ENCODE data around the gene PAPPA.

The PAPPA gene

GRCh38 chr9:116279230-116279629 lies 125.6 kb downstream of the PAPPA start:
- no peak overlapping the region for H3K9ac ChIP-seq (ENCODE audit: low read depth, low read length, poor library complexity, severe bottlenecking)
- no peaks in the 10 kb centered on the region for H3F3A ChIP-seq (ENCODE audit: low read depth)

DNA sequence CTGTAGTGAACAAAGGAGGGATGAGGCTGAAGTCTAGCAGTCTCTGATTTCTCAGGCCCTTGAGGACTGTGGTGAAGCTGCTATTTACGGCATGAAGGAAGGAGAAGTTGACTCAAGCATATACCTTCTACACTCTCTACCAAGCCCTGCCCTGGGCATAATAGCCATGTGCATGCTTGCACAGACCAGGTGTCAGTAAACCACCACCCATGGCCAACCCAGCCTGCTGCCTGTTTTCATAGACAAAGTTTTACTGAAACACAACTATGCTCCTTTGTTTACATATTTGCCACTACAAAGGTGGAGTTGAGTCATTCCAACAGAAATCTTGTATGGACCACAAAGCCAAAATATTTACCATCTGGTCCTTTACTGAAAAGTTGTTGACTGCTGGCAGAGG lies 126.9 kb downstream of the PAPPA start:
- Histone ChIP-seq H3K4me3 (ENCODE audit: low read length, poor library complexity, severe bottlenecking) (no peak overlapping the region), H3K27me3 (ENCODE audit: insufficient read depth, low read length, poor library complexity, severe bottlenecking) (no peaks in the 10 kb centered on the region), H3K4me1 (ENCODE audit: insufficient read depth, low read length, poor library complexity, severe bottlenecking) (no peaks in the 10 kb centered on the region), H3F3A (ENCODE audit: low read depth) (no peaks in the 10 kb centered on the region), H3K79me2 (ENCODE audit: insufficient read depth, low read length) (no peaks in the 10 kb centered on the region), H3K9ac (ENCODE audit: low read depth, low read length, poor library complexity, severe bottlenecking) (no peak overlapping the region), H3K9me3 (ENCODE audit: insufficient read depth, low read depth, low read length) (peaks cover 1% of the 10 kb centered on the region; the same call in 1 of the 2 replicates), H3K9me2 (replicated peaks; ENCODE audit: low read depth, low read length) (no peaks in the 10 kb centered on the region), H3K4me2 (ENCODE audit: low read depth, low read length, poor library complexity, severe bottlenecking) (no peak overlapping the region), H4K20me1 (ENCODE audit: insufficient read depth, low read length, poor library complexity, severe bottlenecking) (no peaks in the 10 kb centered on the region), H2AFZ (ENCODE audit: low read length) (no peak overlapping the region), H3K36me3 (ENCODE audit: insufficient read depth, low read length) (no peaks in the 10 kb centered on the region)
- TF ChIP-seq, protein P1, sequence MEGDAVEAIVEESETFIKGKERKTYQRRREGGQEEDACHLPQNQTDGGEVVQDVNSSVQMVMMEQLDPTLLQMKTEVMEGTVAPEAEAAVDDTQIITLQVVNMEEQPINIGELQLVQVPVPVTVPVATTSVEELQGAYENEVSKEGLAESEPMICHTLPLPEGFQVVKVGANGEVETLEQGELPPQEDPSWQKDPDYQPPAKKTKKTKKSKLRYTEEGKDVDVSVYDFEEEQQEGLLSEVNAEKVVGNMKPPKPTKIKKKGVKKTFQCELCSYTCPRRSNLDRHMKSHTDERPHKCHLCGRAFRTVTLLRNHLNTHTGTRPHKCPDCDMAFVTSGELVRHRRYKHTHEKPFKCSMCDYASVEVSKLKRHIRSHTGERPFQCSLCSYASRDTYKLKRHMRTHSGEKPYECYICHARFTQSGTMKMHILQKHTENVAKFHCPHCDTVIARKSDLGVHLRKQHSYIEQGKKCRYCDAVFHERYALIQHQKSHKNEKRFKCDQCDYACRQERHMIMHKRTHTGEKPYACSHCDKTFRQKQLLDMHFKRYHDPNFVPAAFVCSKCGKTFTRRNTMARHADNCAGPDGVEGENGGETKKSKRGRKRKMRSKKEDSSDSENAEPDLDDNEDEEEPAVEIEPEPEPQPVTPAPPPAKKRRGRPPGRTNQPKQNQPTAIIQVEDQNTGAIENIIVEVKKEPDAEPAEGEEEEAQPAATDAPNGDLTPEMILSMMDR (conservative IDR thresholded peaks at IDR 0.05; ENCODE audit: low read length) = no peak
- no peak for TF ChIP-seq EZH2phosphoT487 (IDR thresholded peaks at IDR 0.05; ENCODE audit: borderline replicate concordance)

More at GRCh38 chr9:116279230-116279629, 125.6 kb downstream of the PAPPA start:
- H4K20me1 ChIP-seq (ENCODE audit: insufficient read depth, low read length, poor library complexity, severe bottlenecking) = no peaks in the 10 kb centered on the region
- no peaks in the 10 kb centered on the region for H3K4me1 ChIP-seq (ENCODE audit: insufficient read depth, low read length, poor library complexity, severe bottlenecking)
- no peak overlapping the region for H3K4me2 ChIP-seq (ENCODE audit: low read depth, low read length, poor library complexity, severe bottlenecking)
- no peaks in the 10 kb centered on the region for H3K9me3 ChIP-seq (ENCODE audit: insufficient read depth, low read depth, low read length)
- TF ChIP-seq EZH2phosphoT487 (IDR thresholded peaks at IDR 0.05; ENCODE audit: borderline replicate concordance) = no peak
- TF ChIP-seq, protein P1 (conservative IDR thresholded peaks at IDR 0.05; ENCODE audit: low read length) = no peak
- no peaks in the 10 kb centered on the region for H3K9me2 ChIP-seq (replicated peaks; ENCODE audit: low read depth, low read length)
- no peaks in the 10 kb centered on the region for H3K36me3 ChIP-seq (ENCODE audit: insufficient read depth, low read length)
- H3K27me3 ChIP-seq (ENCODE audit: insufficient read depth, low read length, poor library complexity, severe bottlenecking) = no peaks in the 10 kb centered on the region
- H2AFZ ChIP-seq (ENCODE audit: low read length) = no peak overlapping the region
- H3K79me2 ChIP-seq (ENCODE audit: insufficient read depth, low read length) = no peaks in the 10 kb centered on the region
- H3K4me3 ChIP-seq (ENCODE audit: low read length, poor library complexity, severe bottlenecking) = no peak overlapping the region

- H3K9me3 ChIP-seq (ENCODE audit: insufficient read depth, low read depth, low read length) = peaks cover 3% of the 10 kb centered on the region; the same call in 1 of the 2 replicates
- no peaks in the 10 kb centered on the region for H3K79me2 ChIP-seq (ENCODE audit: insufficient read depth, low read length)
- no peak for TF ChIP-seq EZH2phosphoT487 (IDR thresholded peaks at IDR 0.05; ENCODE audit: borderline replicate concordance)
- TF ChIP-seq, protein P1 (conservative IDR thresholded peaks at IDR 0.05; ENCODE audit: low read length) = no peak
- H3K36me3 ChIP-seq (ENCODE audit: insufficient read depth, low read length) = no peaks in the 10 kb centered on the region
- no peak overlapping the region for H2AFZ ChIP-seq (ENCODE audit: low read length)
- no peaks in the 10 kb centered on the region for H3K4me1 ChIP-seq (ENCODE audit: insufficient read depth, low read length, poor library complexity, severe bottlenecking)
- no peak overlapping the region for H3K4me2 ChIP-seq (ENCODE audit: low read depth, low read length, poor library complexity, severe bottlenecking)
- no peak overlapping the region for H3K4me3 ChIP-seq (ENCODE audit: low read length, poor library complexity, severe bottlenecking)
- H3K9me2 ChIP-seq (replicated peaks; ENCODE audit: low read depth, low read length) = no peaks in the 10 kb centered on the region
- H4K20me1 ChIP-seq (ENCODE audit: insufficient read depth, low read length, poor library complexity, severe bottlenecking) = no peaks in the 10 kb centered on the region
- H3K9ac ChIP-seq (ENCODE audit: low read depth, low read length, poor library complexity, severe bottlenecking) = no peak overlapping the region
- no peaks in the 10 kb centered on the region for H3F3A ChIP-seq (ENCODE audit: low read depth)
- H3K27me3 ChIP-seq (ENCODE audit: insufficient read depth, low read length, poor library complexity, severe bottlenecking) = no peaks in the 10 kb centered on the region
These were observed 129.0 kb downstream of the PAPPA start for GRCh38 chr9:116282597-116282996.
